ENCODE measurements around the gene CASP9.

Gene CASP9

GRCh38 chr1:15448877-15449462 lies 75.0 kb downstream of the CASP9 start:
- no peak for DNase-seq (ENCODE audit: low spot score in 2 of 2)
- Histone ChIP-seq H3K27me3 (ENCODE audit: low read depth) (no peaks in the 10 kb centered on the region), H3K4me1 (no peaks in the 10 kb centered on the region), H3K36me3 (replicated peaks) (no peaks in the 10 kb centered on the region), H3K4me3 (no peak overlapping the region), H3K9me3 (peaks cover 3% of the 10 kb centered on the region; the same call in 1 of the 2 replicates)
- in situ Hi-C loops (cut with MboI; ENCODE audit: low sequenced_read_pairs), result no loop called here

DNA sequence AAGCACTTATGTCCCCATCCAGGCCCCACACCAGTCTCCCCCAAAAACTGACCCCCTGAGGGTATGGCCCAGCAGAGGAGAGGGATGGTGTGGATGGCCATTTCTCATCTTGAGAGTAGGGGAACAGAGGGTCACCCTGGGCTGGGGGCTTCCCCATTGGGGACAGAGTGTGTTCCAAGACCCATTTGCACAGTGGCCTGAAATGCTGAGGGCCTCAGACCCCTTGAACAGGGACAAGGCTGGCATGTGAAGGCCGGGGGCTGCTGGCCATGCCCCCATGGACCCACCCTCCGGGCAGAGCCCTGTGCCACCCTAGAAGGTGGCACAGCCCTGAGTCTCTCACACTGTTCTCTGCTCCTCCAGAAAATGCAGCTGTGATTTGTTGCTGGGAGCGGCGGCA lies 77.8 kb downstream of the CASP9 start:
- Histone ChIP-seq H3K4me3 (no peak overlapping the region), H3K36me3 (replicated peaks) (no peaks in the 10 kb centered on the region), H3K27me3 (ENCODE audit: low read depth) (no peaks in the 10 kb centered on the region), H3K4me1 (no peaks in the 10 kb centered on the region), H3K9me3 (peaks cover 3% of the 10 kb centered on the region; the same call in 1 of the 2 replicates)
- in situ Hi-C loops (cut with MboI; ENCODE audit: low sequenced_read_pairs), result no loop called here
- DNase-seq (ENCODE audit: low spot score in 2 of 2), result no peak

GRCh38 chr1:15445390-15446122 lies 78.5 kb downstream of the CASP9 start:
- Histone ChIP-seq H3K9me3 (peaks cover 3% of the 10 kb centered on the region; the same call in 1 of the 2 replicates), H3K36me3 (replicated peaks) (no peaks in the 10 kb centered on the region), H3K4me1 (no peaks in the 10 kb centered on the region), H3K4me3 (no peak overlapping the region), H3K27me3 (ENCODE audit: low read depth) (no peaks in the 10 kb centered on the region)
- in situ Hi-C loops (cut with MboI; ENCODE audit: low sequenced_read_pairs), result no loop called here
- no peak for DNase-seq (ENCODE audit: low spot score in 2 of 2)

DNA sequence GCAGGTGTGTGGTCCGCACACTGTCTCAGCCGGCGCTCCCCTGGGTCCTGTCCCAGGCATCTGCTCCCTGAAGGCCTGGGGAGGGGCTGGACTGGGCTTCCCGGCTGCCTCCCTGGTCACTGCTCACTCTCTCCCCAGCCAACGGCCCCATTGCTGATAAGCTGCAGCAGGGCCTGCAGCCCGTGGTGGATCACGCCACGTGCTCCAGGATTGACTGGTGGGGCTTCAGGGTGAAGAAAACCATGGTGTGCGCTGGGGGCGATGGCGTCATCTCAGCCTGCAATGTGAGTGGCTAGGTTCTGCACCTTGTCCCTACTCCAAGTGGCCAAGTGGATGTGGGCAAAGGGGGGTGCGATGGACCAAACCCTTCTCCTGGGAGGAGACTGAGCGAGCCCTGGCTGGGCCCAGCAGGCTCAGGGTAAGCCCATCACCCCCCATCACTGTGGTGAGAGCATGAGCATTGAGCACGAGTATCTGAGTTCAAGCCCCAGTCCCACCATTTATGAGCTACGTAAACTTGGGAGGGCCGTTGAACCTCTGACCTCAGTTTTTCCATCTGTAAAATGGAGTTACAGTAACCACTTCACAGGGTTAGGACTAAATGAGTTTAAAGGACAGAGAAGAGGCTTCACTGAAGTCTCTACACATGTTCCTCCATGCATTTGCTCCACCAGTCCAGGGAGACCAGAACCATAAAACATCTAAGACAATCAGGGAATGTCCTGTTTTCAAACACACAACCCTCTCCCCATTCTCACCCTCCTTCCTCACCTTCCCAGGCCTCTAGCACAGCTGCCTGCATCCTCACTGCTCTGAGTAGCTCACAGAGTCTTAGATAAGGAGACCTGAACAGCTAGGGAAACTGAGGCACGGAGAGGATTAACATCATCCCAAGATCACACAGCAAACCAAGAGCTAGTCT lies 79.3 kb downstream of the CASP9 start:
- in situ Hi-C loops (cut with MboI; ENCODE audit: low sequenced_read_pairs), result no loop called here
- no peak for DNase-seq (ENCODE audit: low spot score in 2 of 2)
- Histone ChIP-seq H3K9me3 (peaks cover 3% of the 10 kb centered on the region; the same call in 1 of the 2 replicates), H3K27me3 (ENCODE audit: low read depth) (no peaks in the 10 kb centered on the region), H3K36me3 (replicated peaks) (no peaks in the 10 kb centered on the region), H3K4me1 (no peaks in the 10 kb centered on the region), H3K4me3 (no peak overlapping the region)

DNA sequence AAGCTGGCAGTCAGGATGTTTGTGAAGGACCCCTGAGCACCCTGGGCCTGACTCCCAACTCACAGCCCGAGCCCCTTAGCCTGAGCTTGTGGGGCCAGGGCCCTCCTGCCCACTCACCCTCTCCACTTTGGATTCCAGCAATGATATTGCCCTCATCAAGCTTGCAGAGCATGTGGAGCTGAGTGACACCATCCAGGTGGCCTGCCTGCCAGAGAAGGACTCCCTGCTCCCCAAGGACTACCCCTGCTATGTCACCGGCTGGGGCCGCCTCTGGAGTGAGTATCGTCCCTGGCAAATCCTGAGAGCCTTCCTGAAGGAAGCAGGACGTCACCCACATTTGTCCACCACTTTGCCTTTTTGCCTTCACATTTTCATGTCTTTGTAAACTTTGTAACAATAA lies 80.7 kb downstream of the CASP9 start:
- H3K36me3 ChIP-seq (replicated peaks), result no peaks in the 10 kb centered on the region
- no peaks in the 10 kb centered on the region for H3K27me3 ChIP-seq (ENCODE audit: low read depth)
- H3K4me1 ChIP-seq, result no peaks in the 10 kb centered on the region
- no peak overlapping the region for H3K4me3 ChIP-seq
- in situ Hi-C loops (cut with MboI; ENCODE audit: low sequenced_read_pairs), result no loop called here
- no peak for DNase-seq (ENCODE audit: low spot score in 2 of 2)
- peaks cover 3% of the 10 kb centered on the region; the same call in 1 of the 2 replicates for H3K9me3 ChIP-seq

- Histone ChIP-seq H3K9me3 (peaks cover 3% of the 10 kb centered on the region; the same call in 1 of the 2 replicates), H3K4me1 (no peaks in the 10 kb centered on the region), H3K4me3 (no peak overlapping the region), H3K27me3 (ENCODE audit: low read depth) (no peaks in the 10 kb centered on the region), H3K36me3 (replicated peaks) (no peaks in the 10 kb centered on the region)
- no peak for DNase-seq (ENCODE audit: low spot score in 2 of 2)
- in situ Hi-C loops (cut with MboI; ENCODE audit: low sequenced_read_pairs), result no loop called here
Measured at GRCh38 chr1:15442759-15443158, 81.3 kb downstream of the CASP9 start.

- Histone ChIP-seq H3K4me3 (no peak overlapping the region), H3K36me3 (replicated peaks) (no peaks in the 10 kb centered on the region), H3K27me3 (ENCODE audit: low read depth) (no peaks in the 10 kb centered on the region), H3K9me3 (peaks cover 3% of the 10 kb centered on the region; the same call in 1 of the 2 replicates), H3K4me1 (no peaks in the 10 kb centered on the region)
- DNase-seq (ENCODE audit: low spot score in 2 of 2), result no peak
- in situ Hi-C loops (cut with MboI; ENCODE audit: low sequenced_read_pairs), result no loop called here
Measured at GRCh38 chr1:15442119-15442518, 81.9 kb downstream of the CASP9 start.

All from HAP-1 (cell line).